GM12873 (cell line): ENCODE measurements around the gene GRAMD2A.

Experiments
- TF ChIP-seq, protein P1 (sequence below): IDR thresholded peaks from 2 replicates; pipeline ENCODE4 v1.5.1; 2012; ENCODE audit warnings: low read depth, mild to moderate bottlenecking, moderate library complexity, low read length, control low read depth; ENCODE audit not compliant: insufficient read depth; ENCODE audit errors: missing control alignments

Gene GRAMD2A

DNA sequence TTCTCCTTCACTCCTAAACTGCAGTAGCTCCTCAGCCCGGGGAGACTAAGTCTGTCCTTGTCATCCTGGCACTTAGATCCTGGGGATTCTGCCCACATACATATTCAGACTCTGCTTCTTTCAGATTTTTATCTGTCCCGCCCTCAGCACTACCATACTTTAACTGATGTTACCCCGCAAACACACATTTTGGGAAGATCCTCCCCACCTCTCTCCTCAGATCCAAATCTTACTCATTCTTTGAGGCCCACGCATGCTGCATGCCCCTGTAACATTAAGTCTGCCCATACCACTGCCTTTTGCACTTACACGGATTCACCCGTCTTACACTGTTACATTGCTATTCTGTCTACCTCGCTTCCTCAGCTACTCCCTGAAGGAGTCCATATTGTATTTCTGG lies 43.3 kb downstream of the GRAMD2A start:
- TF ChIP-seq, protein P1, sequence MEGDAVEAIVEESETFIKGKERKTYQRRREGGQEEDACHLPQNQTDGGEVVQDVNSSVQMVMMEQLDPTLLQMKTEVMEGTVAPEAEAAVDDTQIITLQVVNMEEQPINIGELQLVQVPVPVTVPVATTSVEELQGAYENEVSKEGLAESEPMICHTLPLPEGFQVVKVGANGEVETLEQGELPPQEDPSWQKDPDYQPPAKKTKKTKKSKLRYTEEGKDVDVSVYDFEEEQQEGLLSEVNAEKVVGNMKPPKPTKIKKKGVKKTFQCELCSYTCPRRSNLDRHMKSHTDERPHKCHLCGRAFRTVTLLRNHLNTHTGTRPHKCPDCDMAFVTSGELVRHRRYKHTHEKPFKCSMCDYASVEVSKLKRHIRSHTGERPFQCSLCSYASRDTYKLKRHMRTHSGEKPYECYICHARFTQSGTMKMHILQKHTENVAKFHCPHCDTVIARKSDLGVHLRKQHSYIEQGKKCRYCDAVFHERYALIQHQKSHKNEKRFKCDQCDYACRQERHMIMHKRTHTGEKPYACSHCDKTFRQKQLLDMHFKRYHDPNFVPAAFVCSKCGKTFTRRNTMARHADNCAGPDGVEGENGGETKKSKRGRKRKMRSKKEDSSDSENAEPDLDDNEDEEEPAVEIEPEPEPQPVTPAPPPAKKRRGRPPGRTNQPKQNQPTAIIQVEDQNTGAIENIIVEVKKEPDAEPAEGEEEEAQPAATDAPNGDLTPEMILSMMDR, result no peak

DNA sequence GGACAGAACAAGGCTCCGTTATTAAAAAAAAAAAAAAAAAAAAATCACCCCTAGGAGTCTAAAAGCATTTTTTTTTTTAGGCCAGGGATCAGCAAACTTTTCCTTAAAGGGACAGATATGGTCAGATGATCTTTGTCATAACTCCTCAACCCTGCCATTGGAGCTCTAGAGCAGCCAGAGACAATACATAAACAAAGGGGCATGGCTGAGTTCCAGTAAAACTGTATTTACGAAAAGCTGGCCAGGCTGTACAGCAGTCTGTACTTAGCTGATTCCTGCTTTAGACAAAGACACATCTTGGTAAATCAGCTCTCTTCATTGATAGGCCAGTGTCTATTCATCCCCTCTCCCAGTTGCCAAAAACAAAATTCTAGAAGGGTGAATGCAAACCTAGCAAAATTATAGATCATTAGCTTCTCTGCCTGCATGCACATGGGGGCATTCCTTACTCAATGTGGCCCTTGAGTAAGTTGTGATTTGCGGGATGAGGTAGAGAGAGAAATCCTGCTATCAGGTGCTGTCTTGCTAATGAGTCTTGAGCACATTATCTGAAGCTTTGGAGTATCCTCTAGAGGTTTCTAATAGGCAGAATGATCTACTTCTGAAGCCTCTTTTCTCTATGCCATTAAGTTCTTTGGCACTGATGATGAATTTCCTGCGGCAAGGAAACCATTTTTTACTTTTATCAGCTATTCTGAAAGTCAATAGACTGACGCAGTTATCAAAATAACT lies 44.2 kb downstream of the GRAMD2A start:
- TF ChIP-seq, protein P1, result no peak

DNA sequence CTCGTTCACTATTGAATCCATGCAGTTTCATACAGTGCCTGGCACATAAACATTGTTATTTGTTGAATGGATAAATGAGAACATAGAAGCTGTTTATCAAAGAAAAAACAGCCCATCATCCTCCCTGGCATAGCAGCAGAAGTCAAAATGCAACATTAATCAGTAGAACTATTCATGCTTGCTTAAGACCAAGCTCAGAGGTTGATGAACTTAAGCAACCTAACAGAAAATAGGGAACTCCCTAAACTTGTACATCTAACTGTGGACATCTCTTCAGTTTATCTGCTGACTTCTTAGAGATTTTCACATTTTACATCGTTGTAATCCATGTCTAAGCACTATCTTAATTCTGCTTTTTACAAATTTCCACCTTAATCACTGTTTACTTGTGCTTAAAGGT lies 50.2 kb downstream of the GRAMD2A start:
- TF ChIP-seq, protein P1, result no peak

DNA sequence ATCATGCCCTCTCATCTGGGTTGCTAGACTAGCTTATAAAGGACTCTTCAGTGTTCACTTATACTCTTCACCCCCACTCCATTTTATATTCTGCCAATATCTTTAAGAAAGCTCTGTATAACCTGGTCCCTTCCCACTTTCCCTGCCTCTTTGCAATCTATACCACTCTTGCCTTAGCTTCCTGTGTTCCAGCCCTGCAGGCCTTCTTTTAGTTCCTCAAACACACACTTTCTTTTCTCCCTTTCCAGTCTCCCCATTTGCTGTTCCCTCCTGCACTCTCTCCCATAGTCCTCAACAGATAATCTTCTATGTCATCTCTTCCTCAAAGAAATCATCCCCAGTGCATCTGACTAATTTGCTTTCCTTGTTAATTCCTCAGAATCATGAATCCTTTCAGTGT lies 50.7 kb downstream of the GRAMD2A start:
- TF ChIP-seq, protein P1, result no peak

DNA sequence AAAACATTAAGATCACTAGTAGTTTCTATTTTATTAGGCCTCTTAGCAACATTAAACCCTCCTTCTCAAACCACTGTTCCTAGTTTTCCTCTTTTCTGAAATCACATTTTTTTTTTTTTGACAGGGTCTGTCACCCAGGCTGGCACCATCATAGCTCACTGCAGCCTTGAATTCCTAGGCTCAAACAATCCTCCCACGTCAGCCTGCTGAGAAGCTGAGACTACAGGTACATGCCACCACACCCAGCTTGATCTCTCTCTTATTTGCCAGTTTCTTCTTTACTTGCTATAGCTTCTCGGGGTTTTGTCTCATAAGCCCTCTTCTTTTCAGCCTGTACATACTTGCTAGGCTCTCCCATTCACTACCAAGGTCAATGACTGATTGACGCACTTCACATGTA lies 51.4 kb downstream of the GRAMD2A start:
- TF ChIP-seq, protein P1, result no peak

DNA sequence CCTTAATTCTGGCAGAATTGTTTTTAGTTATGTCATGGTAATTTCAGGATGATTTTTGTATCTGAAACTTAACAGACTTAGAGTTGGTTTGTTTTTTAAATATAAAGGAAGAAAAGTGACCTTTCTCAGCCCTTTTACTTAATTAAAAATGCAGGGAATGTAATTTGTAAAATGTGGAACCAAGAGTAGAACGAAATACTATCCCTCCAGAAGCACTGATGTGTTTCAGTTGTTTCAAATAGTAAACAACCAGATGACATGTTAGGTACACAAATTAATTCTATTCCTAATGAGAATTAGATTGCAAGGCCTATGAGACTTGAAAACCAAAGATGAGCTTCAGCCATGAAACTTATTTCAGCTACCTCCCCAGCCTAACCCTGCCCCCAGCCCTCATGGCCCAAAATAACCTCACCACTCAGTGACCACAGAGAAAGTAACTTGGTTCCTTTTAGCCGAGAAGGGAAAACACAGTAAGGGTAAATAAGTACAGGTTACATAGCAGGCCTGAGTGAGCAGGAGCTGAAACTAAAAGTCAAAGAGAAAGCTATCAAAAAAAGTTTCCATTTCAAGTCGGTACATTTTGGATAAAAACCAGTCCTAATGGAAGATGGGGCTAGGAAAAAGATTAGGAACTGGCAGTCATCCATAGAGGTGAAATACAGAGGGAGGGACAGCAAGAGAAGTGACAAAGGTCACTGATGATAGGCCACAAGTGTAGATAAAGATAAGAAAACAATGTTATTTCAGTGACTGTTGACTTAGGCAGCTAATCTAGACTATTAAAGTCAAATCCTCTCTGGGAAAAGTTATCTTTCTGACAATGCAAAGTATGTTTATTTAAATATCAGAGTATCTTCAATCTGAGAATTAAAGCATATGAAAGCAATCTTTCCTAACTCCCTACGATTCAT lies 56.2 kb downstream of the GRAMD2A start:
- TF ChIP-seq, protein P1, result no peak

DNA sequence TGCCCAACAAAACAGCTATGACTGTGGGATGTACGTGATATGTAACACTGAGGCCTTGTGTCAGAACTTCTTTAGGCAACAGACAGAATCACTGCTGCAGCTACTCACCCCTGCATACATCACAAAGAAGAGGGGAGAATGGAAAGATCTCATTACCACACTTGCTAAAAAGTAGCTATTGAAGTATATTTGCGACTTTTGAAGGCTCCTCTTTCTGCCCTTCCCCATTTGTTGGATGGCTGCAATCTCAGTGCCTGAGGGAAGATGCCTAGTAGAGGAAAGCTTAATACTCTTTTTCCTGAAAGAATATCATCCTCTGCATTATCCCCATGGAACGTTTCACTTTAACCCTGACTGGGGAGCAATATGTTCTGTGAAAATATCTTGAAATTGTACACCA lies 57.5 kb downstream of the GRAMD2A start:
- TF ChIP-seq, protein P1, result no peak
